ENCODE measurements around the gene IER5. TPM values are rescaled to one million over a fixed set of nuclear protein-coding genes. Genes with fewer than 3 reads are reported as not detected.

The IER5 gene
- total RNA-seq, 1 experiment from 2014 or later, result 18.2 TPM

DNA sequence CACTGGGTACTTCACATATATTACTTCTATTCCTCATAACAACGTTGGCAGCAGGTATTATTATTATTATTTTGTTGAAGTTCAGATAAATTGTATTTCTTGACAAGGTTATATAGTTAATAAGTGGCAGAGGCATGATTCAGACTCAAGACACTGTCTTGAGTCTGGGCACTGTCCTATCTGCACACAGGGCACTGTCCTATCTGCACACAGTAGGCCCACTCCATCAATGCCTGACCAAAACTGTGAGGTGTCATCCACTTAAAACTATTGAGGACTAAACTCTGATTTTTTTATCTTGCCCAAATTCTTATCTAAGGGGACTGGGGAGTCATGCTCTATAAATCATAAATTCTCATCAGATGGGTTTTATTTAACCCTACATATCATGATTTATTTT lies 23.8 kb upstream of the IER5 start:
- DNase-seq (ENCODE audit: low spot score) (no peak), ATAC-seq (no peak)
- TF ChIP-seq, protein P1, sequence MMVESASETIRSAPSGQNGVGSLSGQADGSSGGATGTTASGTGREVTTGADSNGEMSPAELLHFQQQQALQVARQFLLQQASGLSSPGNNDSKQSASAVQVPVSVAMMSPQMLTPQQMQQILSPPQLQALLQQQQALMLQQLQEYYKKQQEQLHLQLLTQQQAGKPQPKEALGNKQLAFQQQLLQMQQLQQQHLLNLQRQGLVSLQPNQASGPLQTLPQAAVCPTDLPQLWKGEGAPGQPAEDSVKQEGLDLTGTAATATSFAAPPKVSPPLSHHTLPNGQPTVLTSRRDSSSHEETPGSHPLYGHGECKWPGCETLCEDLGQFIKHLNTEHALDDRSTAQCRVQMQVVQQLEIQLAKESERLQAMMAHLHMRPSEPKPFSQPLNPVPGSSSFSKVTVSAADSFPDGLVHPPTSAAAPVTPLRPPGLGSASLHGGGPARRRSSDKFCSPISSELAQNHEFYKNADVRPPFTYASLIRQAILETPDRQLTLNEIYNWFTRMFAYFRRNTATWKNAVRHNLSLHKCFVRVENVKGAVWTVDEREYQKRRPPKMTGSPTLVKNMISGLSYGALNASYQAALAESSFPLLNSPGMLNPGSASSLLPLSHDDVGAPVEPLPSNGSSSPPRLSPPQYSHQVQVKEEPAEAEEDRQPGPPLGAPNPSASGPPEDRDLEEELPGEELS (CRISPR knock-in tag; IDR thresholded peaks at IDR 0.05), result no peak
- TF ChIP-seq SOX15 (CRISPR knock-in tag; IDR thresholded peaks at IDR 0.05), result no peak
- TF ChIP-seq, protein P2, sequence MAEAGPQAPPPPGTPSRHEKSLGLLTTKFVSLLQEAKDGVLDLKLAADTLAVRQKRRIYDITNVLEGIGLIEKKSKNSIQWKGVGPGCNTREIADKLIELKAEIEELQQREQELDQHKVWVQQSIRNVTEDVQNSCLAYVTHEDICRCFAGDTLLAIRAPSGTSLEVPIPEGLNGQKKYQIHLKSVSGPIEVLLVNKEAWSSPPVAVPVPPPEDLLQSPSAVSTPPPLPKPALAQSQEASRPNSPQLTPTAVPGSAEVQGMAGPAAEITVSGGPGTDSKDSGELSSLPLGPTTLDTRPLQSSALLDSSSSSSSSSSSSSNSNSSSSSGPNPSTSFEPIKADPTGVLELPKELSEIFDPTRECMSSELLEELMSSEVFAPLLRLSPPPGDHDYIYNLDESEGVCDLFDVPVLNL (CRISPR knock-in tag; IDR thresholded peaks at IDR 0.05; ENCODE audit: borderline replicate concordance, low read depth), result no peak
- TF ChIP-seq SP1 (CRISPR knock-in tag; conservative IDR thresholded peaks at IDR 0.05), result no peak
- no peak for TF ChIP-seq RORB (CRISPR knock-in tag; IDR thresholded peaks at IDR 0.05)
- no peak for TF ChIP-seq ZNF416 (CRISPR knock-in tag; IDR thresholded peaks at IDR 0.05)
- TF ChIP-seq KAT7 (CRISPR knock-in tag; IDR thresholded peaks at IDR 0.05; ENCODE audit: borderline replicate concordance), result no peak
- TF ChIP-seq, protein P3, sequence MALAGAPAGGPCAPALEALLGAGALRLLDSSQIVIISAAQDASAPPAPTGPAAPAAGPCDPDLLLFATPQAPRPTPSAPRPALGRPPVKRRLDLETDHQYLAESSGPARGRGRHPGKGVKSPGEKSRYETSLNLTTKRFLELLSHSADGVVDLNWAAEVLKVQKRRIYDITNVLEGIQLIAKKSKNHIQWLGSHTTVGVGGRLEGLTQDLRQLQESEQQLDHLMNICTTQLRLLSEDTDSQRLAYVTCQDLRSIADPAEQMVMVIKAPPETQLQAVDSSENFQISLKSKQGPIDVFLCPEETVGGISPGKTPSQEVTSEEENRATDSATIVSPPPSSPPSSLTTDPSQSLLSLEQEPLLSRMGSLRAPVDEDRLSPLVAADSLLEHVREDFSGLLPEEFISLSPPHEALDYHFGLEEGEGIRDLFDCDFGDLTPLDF (CRISPR knock-in tag; IDR thresholded peaks at IDR 0.05), result no peak
- TF ChIP-seq TEAD4 (CRISPR knock-in tag; IDR thresholded peaks at IDR 0.05), result no peak
- no peak for TF ChIP-seq JAZF1 (CRISPR knock-in tag; IDR thresholded peaks at IDR 0.05)
- TF ChIP-seq ZNF121 (CRISPR knock-in tag; IDR thresholded peaks at IDR 0.05), result no peak
- TF ChIP-seq NFE2L1 (CRISPR knock-in tag; IDR thresholded peaks at IDR 0.05), result no peak
- TF ChIP-seq ZNF219 (CRISPR knock-in tag; IDR thresholded peaks at IDR 0.05; ENCODE audit: borderline replicate concordance), result no peak
- TF ChIP-seq, protein P4, sequence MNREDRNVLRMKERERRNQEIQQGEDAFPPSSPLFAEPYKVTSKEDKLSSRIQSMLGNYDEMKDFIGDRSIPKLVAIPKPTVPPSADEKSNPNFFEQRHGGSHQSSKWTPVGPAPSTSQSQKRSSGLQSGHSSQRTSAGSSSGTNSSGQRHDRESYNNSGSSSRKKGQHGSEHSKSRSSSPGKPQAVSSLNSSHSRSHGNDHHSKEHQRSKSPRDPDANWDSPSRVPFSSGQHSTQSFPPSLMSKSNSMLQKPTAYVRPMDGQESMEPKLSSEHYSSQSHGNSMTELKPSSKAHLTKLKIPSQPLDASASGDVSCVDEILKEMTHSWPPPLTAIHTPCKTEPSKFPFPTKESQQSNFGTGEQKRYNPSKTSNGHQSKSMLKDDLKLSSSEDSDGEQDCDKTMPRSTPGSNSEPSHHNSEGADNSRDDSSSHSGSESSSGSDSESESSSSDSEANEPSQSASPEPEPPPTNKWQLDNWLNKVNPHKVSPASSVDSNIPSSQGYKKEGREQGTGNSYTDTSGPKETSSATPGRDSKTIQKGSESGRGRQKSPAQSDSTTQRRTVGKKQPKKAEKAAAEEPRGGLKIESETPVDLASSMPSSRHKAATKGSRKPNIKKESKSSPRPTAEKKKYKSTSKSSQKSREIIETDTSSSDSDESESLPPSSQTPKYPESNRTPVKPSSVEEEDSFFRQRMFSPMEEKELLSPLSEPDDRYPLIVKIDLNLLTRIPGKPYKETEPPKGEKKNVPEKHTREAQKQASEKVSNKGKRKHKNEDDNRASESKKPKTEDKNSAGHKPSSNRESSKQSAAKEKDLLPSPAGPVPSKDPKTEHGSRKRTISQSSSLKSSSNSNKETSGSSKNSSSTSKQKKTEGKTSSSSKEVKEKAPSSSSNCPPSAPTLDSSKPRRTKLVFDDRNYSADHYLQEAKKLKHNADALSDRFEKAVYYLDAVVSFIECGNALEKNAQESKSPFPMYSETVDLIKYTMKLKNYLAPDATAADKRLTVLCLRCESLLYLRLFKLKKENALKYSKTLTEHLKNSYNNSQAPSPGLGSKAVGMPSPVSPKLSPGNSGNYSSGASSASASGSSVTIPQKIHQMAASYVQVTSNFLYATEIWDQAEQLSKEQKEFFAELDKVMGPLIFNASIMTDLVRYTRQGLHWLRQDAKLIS (CRISPR knock-in tag; IDR thresholded peaks at IDR 0.05; ENCODE audit: borderline replicate concordance), result no peak
- TF ChIP-seq ZNF138 (CRISPR knock-in tag; conservative IDR thresholded peaks at IDR 0.05), result no peak
- no peak for TF ChIP-seq GRHL2 (CRISPR knock-in tag; IDR thresholded peaks at IDR 0.05; ENCODE audit: insufficient replicate concordance, severe bottlenecking)
- CTCF ChIA-PET, result interaction anchor here (0.7 kb wide), 1 partner anchor 19 kb away, joined by 3 read pairs; no protein-coding TSS in a partner anchor
- H3K4me1 Mint-ChIP-seq, result peaks cover 31% of the 10 kb centered on the region
- no peak overlapping the region for H3K4me3 Mint-ChIP-seq
- H3K27ac Mint-ChIP-seq, result no peak overlapping the region
- H3K9me3 Mint-ChIP-seq, result peaks cover 6% of the 10 kb centered on the region
- H3K36me3 Mint-ChIP-seq, result 0 out of 2 replicates have a peak, but pooled peaks cover under 1% of the 10 kb centered on the region
- no peaks in the 10 kb centered on the region for H3K27me3 Mint-ChIP-seq (ENCODE audit: low read depth)
- POLR2A ChIA-PET, result no interaction called here

DNA sequence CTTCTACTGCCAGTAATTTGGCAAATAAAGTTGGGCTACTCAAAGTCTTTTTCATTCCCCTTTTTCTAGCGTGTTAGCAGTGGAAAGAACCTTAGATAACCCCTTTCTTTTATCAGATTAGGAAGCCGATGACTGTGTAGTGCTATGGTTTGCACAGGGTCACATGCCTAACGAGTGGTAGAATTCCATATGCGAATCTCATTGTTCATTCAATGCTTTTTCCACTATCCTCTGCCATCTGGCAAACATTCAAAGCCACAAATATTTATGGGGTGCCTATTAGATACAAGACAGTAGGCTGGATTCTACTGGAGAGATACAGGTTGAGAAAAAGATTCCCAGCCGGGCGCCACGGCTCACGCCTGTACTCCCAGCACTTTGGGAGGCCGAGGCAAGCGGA lies 14.9 kb upstream of the IER5 start:
- Mint-ChIP-seq H3K27ac (no peak overlapping the region), H3K36me3 (no peaks in the 10 kb centered on the region), H3K4me3 (no peak overlapping the region), H3K27me3 (ENCODE audit: low read depth) (peaks cover 2% of the 10 kb centered on the region; the same call in 1 of the 2 replicates), H3K9me3 (peaks cover 9% of the 10 kb centered on the region), H3K4me1 (peaks cover 24% of the 10 kb centered on the region)
- ChIA-PET CTCF (no interaction called here), POLR2A (interaction anchor here (0.7 kb wide), 1 partner anchor 1575 kb away, joined by 3 read pairs; no protein-coding TSS in a partner anchor)
- ATAC-seq, result no peak
- DNase-seq (ENCODE audit: low spot score), result no peak
- TF ChIP-seq, protein P5, sequence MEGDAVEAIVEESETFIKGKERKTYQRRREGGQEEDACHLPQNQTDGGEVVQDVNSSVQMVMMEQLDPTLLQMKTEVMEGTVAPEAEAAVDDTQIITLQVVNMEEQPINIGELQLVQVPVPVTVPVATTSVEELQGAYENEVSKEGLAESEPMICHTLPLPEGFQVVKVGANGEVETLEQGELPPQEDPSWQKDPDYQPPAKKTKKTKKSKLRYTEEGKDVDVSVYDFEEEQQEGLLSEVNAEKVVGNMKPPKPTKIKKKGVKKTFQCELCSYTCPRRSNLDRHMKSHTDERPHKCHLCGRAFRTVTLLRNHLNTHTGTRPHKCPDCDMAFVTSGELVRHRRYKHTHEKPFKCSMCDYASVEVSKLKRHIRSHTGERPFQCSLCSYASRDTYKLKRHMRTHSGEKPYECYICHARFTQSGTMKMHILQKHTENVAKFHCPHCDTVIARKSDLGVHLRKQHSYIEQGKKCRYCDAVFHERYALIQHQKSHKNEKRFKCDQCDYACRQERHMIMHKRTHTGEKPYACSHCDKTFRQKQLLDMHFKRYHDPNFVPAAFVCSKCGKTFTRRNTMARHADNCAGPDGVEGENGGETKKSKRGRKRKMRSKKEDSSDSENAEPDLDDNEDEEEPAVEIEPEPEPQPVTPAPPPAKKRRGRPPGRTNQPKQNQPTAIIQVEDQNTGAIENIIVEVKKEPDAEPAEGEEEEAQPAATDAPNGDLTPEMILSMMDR (IDR thresholded peaks at IDR 0.05), result no peak
- TF ChIP-seq ZNF317 (CRISPR knock-in tag; IDR thresholded peaks at IDR 0.05; ENCODE audit: borderline replicate concordance, low read depth), result no peak
- no peak for TF ChIP-seq PRRX2 (CRISPR knock-in tag; IDR thresholded peaks at IDR 0.05)
- TF ChIP-seq TEAD4 (CRISPR knock-in tag; IDR thresholded peaks at IDR 0.05), result no peak
- TF ChIP-seq RORB (CRISPR knock-in tag; IDR thresholded peaks at IDR 0.05), result no peak
- TF ChIP-seq, protein P6, sequence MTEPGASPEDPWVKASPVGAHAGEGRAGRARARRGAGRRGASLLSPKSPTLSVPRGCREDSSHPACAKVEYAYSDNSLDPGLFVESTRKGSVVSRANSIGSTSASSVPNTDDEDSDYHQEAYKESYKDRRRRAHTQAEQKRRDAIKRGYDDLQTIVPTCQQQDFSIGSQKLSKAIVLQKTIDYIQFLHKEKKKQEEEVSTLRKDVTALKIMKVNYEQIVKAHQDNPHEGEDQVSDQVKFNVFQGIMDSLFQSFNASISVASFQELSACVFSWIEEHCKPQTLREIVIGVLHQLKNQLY (CRISPR knock-in tag; IDR thresholded peaks at IDR 0.05), result no peak
- no peak for TF ChIP-seq NFE2L1 (CRISPR knock-in tag; IDR thresholded peaks at IDR 0.05)
- TF ChIP-seq, protein P7, sequence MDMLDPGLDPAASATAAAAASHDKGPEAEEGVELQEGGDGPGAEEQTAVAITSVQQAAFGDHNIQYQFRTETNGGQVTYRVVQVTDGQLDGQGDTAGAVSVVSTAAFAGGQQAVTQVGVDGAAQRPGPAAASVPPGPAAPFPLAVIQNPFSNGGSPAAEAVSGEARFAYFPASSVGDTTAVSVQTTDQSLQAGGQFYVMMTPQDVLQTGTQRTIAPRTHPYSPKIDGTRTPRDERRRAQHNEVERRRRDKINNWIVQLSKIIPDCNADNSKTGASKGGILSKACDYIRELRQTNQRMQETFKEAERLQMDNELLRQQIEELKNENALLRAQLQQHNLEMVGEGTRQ (CRISPR knock-in tag; IDR thresholded peaks at IDR 0.05), result no peak
- TF ChIP-seq, protein P8, sequence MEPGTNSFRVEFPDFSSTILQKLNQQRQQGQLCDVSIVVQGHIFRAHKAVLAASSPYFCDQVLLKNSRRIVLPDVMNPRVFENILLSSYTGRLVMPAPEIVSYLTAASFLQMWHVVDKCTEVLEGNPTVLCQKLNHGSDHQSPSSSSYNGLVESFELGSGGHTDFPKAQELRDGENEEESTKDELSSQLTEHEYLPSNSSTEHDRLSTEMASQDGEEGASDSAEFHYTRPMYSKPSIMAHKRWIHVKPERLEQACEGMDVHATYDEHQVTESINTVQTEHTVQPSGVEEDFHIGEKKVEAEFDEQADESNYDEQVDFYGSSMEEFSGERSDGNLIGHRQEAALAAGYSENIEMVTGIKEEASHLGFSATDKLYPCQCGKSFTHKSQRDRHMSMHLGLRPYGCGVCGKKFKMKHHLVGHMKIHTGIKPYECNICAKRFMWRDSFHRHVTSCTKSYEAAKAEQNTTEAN (CRISPR knock-in tag; IDR thresholded peaks at IDR 0.05), result no peak
